GM19455 (cell line): ENCODE data around the gene PHF23.

Source experiments
- ATAC-seq: cut with Tn5 transposase; IDR thresholded peaks from one replicate; pipeline ENCODE4 v1.9.1; 2021; ENCODE audit not compliant: unreplicated experiment

PHF23 gene

DNA sequence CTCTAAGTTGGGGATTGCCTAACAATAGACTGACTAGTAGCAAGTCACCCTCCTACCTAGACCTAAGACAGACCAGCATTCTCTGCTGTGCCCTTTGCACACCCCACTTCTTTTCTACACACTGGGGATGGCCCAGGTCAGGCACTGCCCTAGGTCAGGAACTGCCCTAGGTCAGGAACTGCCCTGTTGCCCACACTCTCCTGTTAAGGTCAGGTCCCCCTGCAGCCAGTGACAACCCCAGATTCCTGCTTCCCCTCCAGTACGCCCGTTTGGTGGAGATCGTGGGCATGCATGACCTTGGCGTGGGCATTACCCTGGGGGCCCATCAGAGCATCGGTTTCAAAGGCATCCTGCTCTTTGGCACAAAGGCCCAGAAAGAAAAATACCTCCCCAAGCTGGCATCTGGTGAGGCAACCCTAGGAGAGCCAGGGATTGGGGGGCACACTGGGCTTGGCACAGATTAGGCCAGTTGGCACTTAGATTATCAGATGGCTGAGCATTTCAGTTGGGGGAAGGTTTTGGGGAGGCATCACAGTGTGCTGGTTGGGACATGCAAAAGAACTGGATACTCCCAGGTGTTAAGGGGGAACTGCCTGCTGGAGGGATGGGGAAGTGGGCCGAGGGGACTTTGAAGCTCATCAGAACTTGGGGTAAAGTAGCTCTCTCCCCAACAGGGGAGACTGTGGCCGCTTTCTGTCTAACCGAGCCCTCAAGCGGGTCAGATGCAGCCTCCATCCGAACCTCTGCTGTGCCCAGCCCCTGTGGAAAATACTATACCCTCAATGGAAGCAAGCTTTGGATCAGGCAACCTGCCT, 17.8 kb downstream of the PHF23 start:
- no peak for ATAC-seq

GRCh38 chr17:7220593-7221277, 18.5 kb downstream of the PHF23 start:
- no peak for ATAC-seq

GRCh38 chr17:7219812-7220592, 19.3 kb downstream of the PHF23 start, which contains the start of the genes ACADVL and DLG4:
Gene ACADVL, plus strand, starts transcription at chr17:7219938. Its CDS starts 47 bp downstream, at chr17:7219985.
Gene DLG4, minus strand, starts transcription at chr17:7219836.
- ATAC-seq, result peak; percentile 45

DNA sequence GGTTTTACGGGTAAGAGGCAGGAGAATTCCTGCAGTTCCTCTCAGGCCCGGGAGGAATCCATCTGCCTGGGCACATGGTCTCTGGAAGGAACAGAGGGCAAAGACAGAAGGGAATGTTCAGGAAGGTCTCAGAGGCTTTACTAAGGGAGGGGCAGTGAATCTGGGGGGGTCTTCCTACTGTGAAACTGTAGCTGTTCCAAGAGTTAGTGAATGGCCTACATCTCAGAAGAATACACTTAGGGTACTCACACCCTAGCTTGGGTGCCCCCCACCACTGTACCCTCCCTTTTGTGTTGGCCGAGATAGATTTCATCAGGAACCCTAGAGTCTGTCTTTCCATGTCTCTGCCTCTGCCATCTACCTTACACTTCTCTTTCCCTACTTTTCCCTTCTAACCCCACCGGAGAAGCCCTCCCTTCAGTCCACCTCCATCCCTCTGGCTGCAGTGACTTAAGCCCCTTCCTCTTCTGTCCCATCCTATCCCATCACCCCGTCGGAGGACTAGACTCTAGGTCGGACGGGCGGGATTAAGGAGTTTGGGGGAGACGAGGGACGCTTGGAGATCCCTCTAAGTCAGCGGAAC, 19.9 kb downstream of the PHF23 start:
- no peak for ATAC-seq

GRCh38 chr17:7218758-7219157, 20.5 kb downstream of the PHF23 start:
- ATAC-seq, result no peak

GRCh38 chr17:7218166-7218565, 21.1 kb downstream of the PHF23 start:
- no peak for ATAC-seq

GRCh38 chr17:7217113-7217987, 21.9 kb downstream of the PHF23 start:
- ATAC-seq, result no peak

DNA sequence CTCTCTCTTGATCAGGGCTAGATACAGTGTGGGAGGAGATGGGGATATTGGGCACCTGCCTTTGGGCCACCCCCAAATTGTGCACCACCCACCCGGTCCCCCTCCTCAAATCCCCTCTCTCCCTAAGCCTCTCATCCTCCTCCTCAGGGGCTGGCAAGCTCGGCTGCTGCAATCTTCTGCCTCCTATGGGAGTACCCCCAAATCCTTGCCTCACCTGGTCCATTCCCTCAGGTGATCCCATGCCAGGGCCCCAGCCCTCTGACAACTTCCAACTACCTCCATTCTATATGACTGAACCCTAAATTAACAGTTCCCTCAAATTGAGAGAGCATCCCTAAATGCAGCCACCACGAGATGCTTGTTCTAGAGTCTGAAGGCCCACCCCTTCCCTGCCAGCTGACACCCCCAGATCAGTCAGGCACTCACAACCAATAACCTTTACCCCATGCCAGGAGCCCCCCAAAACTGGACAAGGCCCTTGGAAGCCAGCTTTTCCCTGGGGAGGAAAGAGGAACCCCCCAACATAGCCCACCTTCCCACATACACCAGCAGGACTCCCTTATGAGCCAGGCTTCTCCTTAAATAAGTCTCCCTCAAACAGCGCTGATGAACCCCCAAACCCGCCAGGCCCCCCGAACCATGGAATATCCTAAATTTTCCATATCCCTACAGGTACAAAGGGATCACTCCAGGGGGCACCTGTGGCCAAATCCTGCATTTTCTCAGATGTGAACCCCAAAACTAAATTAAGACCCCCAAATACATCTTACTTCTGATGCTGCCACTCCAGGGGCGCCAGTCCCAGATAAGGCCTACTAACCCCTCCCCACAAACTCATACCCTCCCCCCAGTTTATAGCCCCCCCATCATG, 22.8 kb downstream of the PHF23 start:
- ATAC-seq, result no peak

DNA sequence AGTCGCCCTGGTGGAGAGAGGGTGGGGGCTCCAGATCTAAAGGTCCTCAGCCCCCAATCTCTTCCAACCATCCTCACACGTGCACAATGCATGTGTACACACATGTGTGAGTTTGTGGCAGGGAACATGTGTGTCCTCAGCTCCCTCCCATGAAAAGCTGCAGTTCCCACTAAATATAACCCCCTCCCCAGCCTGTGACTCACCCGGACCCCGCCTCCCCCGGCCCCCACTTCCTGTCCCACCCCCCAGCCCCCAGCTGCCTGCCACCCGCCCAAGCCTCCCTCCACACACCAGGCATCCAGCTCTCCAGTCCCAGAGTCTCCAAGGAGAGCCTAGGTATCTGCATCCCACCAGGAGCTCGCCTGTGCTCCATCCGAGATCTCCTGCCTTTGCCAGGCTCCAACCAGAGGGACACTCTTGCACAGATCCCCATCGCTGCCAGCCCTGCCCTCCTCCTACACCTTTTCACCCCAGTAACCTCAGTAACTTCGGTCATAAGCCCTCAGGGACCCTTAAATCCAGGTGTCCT, 23.5 kb downstream of the PHF23 start:
- no peak for ATAC-seq

DNA sequence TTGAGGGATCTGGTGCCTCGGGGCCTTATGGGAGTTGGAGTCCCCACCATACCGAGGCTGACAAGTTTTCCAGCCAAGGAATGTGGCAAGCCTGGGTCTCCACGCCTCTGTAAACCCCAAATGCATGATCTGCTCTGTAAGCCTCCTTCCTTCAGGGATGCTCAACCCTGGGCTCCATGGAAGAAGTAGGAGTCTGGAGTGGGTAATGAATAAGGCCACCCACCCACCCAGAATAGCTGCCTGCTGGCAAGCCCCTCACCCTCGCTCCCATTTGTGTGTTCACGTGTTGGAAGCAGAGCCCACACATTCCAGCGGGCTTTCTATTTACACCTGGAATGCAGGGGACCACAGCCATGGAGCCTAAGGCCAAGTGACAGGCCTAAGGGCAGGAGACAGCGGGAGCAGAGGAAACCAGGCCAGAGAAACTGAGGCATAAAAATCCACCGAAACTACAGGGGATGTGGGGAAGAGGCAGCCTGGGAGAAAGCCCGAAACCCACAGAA, 24.1 kb downstream of the PHF23 start:
- ATAC-seq, result no peak

DNA sequence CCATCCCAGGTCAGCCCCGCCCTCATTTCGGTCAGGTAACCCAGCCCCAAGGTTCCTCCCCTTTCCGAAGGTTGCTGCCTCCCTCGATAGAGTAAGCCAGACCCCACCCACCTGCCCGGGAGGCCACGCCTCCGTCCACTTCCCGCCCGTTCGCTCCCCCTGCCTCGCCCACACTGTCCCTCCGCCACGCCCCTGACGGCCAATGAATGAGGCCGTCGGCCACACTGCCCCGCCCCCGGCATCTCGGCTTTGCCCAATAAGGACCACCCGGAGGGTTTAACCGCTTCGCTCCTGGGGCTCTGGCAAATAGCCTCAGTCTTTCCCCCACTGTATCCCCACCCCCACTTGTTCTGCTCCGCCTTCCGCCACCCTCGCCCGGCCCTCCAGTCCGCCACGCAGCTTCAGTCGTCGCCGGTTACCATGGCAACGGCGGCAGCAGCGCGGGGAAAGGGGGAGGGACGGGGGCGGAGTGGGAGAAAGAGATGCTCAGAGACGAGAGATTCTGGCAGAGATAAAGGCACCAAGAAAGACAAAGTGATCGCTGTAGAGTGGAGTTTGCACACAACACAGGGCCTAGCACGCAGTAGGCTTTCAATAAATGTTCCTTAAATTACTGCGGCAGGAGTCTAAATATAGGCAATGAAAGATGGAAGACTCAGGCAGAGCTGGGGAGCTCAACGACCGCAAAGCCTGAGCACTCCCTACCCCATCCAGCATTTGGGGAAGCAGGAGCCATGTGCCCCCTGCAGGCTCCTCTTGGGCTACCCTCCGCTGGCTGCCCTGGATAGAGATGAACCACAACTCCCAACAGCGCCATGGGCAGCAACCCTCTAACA, 24.7 kb downstream of the PHF23 start:
- ATAC-seq, result peak; percentile 81

GRCh38 chr17:7213895-7214299, 25.4 kb downstream of the PHF23 start:
- ATAC-seq, result no peak

GRCh38 chr17:7211491-7212273, 27.6 kb downstream of the PHF23 start:
- ATAC-seq, result no peak

- ATAC-seq, result no peak
These were observed 30.4 kb downstream of the PHF23 start for GRCh38 chr17:7208754-7209460.

DNA sequence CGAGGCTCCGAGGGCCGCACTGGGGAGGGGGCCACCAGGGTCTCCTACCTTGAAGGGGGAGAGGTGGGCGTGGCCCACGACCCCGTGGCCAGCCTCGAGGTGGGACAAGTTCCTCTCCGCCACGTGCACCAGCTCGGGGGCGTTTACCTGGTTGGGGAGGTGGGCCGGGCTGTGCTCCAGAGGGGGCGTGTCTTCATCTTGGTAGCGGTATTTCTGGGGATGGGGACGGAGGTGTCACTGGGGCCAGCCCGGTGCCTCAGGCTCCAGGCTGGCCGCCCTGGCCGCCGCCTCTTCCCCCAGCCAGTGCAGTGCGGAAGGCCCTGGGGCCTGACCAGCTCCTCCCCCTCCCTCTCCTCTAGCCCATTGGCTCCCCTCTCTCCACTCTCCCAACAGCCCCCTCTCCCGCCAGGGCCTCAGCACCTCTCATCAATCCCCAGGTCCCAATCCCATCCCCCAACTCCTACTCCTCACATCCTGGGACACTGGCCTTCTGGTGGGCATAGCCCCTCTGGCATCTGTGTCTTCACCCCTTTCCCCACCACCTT, 31.2 kb downstream of the PHF23 start:
- no peak for ATAC-seq
